IPS-11a (cell line): ENCODE measurements around the gene GLIS1.

ENCODE experiments used
- H3K4me3 ChIP-seq: one replicate; pipeline ENCODE4 v1.5.1; 2013; ENCODE audit warnings: low read depth, low read length, control low read depth

GLIS1 gene

GRCh38 chr1:53502641-53503432 is 236.1 kb downstream of the GLIS1 start:
- H3K4me3 ChIP-seq: no peak overlapping the region

- no peak overlapping the region for H3K4me3 ChIP-seq
These were observed 237.6 kb downstream of the GLIS1 start for GRCh38 chr1:53501065-53502005.

GRCh38 chr1:53500204-53501064 is 238.5 kb downstream of the GLIS1 start:
- H3K4me3 ChIP-seq: no peak overlapping the region

- H3K4me3 ChIP-seq: no peak overlapping the region
These were observed 239.4 kb downstream of the GLIS1 start for GRCh38 chr1:53499257-53500203.

- no peak overlapping the region for H3K4me3 ChIP-seq
These were observed 240.3 kb downstream of the GLIS1 start for GRCh38 chr1:53498555-53499131.

GRCh38 chr1:53495633-53496345 is 243.2 kb downstream of the GLIS1 start:
- no peak overlapping the region for H3K4me3 ChIP-seq

GRCh38 chr1:53490351-53490750 is 248.6 kb downstream of the GLIS1 start:
- no peak overlapping the region for H3K4me3 ChIP-seq

- no peak overlapping the region for H3K4me3 ChIP-seq
These were observed 252.5 kb downstream of the GLIS1 start for GRCh38 chr1:53486395-53487026.

GRCh38 chr1:53485478-53486394 is 253.2 kb downstream of the GLIS1 start:
- no peak overlapping the region for H3K4me3 ChIP-seq

GRCh38 chr1:53484705-53485477 is 254.1 kb downstream of the GLIS1 start:
- no peak overlapping the region for H3K4me3 ChIP-seq

GRCh38 chr1:53483656-53484055 is 255.3 kb downstream of the GLIS1 start:
- H3K4me3 ChIP-seq: no peak overlapping the region

- H3K4me3 ChIP-seq: no peak overlapping the region
These were observed 255.8 kb downstream of the GLIS1 start for GRCh38 chr1:53483170-53483569.

GRCh38 chr1:53482441-53483153 is 256.4 kb downstream of the GLIS1 start:
- no peak overlapping the region for H3K4me3 ChIP-seq

GRCh38 chr1:53481456-53481855 is 257.5 kb downstream of the GLIS1 start:
- no peak overlapping the region for H3K4me3 ChIP-seq

- no peak overlapping the region for H3K4me3 ChIP-seq
These were observed 258.3 kb downstream of the GLIS1 start for GRCh38 chr1:53480678-53481077.

- no peak overlapping the region for H3K4me3 ChIP-seq
These were observed 260.5 kb downstream of the GLIS1 start for GRCh38 chr1:53478502-53478818.
